T-helper 1 cell treated with Interleukin-12 subunit alpha and Interleukin-12 subunit beta and Interleukin-4 antibody, amounts not matched to agents 30 μg/mL and 1 μg/mL, for 36 hours (primary cell): Measurements from ENCODE around the gene ADAMTS16.

Experiments used
- H3K27ac Mint-ChIP-seq: one replicate; pipeline ENCODE4 v1.8.0; 2021; ENCODE audit warnings: mild to moderate bottlenecking, mixed read lengths
- H3K27me3 Mint-ChIP-seq: one replicate; pipeline ENCODE4 v1.8.0; 2021; ENCODE audit warnings: low read depth, mixed read lengths
- H3K36me3 Mint-ChIP-seq: one replicate; pipeline ENCODE4 v1.8.0; 2021; ENCODE audit warnings: low read depth, mixed read lengths
- H3K4me1 Mint-ChIP-seq: one replicate; pipeline ENCODE4 v1.8.0; 2021; ENCODE audit warnings: low read depth, mixed read lengths
- H3K4me3 Mint-ChIP-seq: one replicate; pipeline ENCODE4 v1.8.0; 2021; ENCODE audit warnings: mild to moderate bottlenecking, moderate library complexity, mixed read lengths
- H3K9me3 Mint-ChIP-seq: one replicate; pipeline ENCODE4 v1.8.0; 2021; ENCODE audit warnings: mixed read lengths

Gene ADAMTS16

GRCh38 chr5:5155617-5156016 is 15.5 kb downstream of the ADAMTS16 start:
- peaks cover 4% of the 10 kb centered on the region for H3K9me3 Mint-ChIP-seq
- no peaks in the 10 kb centered on the region for H3K36me3 Mint-ChIP-seq
- no peak overlapping the region for H3K27ac Mint-ChIP-seq
- H3K4me3 Mint-ChIP-seq: no peak overlapping the region
- peaks cover 2% of the 10 kb centered on the region for H3K4me1 Mint-ChIP-seq
- no peaks in the 10 kb centered on the region for H3K27me3 Mint-ChIP-seq

GRCh38 chr5:5156471-5157082 is 16.4 kb downstream of the ADAMTS16 start:
- peaks cover 4% of the 10 kb centered on the region for H3K9me3 Mint-ChIP-seq
- no peak overlapping the region for H3K27ac Mint-ChIP-seq
- H3K27me3 Mint-ChIP-seq: no peaks in the 10 kb centered on the region
- peaks cover 2% of the 10 kb centered on the region for H3K4me1 Mint-ChIP-seq
- H3K36me3 Mint-ChIP-seq: no peaks in the 10 kb centered on the region
- no peak overlapping the region for H3K4me3 Mint-ChIP-seq

GRCh38 chr5:5158472-5158895 is 18.4 kb downstream of the ADAMTS16 start:
- H3K9me3 Mint-ChIP-seq: peaks cover 4% of the 10 kb centered on the region
- no peak overlapping the region for H3K4me3 Mint-ChIP-seq
- no peaks in the 10 kb centered on the region for H3K36me3 Mint-ChIP-seq
- H3K4me1 Mint-ChIP-seq: peaks cover 2% of the 10 kb centered on the region
- no peak overlapping the region for H3K27ac Mint-ChIP-seq
- no peaks in the 10 kb centered on the region for H3K27me3 Mint-ChIP-seq

GRCh38 chr5:5159282-5160103 is 19.4 kb downstream of the ADAMTS16 start:
- H3K27me3 Mint-ChIP-seq: no peaks in the 10 kb centered on the region
- peaks cover 2% of the 10 kb centered on the region for H3K4me1 Mint-ChIP-seq
- peaks cover 4% of the 10 kb centered on the region for H3K9me3 Mint-ChIP-seq
- H3K4me3 Mint-ChIP-seq: no peak overlapping the region
- no peak overlapping the region for H3K27ac Mint-ChIP-seq
- H3K36me3 Mint-ChIP-seq: no peaks in the 10 kb centered on the region

- Mint-ChIP-seq H3K27ac (no peak overlapping the region), H3K27me3 (no peaks in the 10 kb centered on the region), H3K9me3 (no peaks in the 10 kb centered on the region), H3K4me1 (no peaks in the 10 kb centered on the region), H3K4me3 (no peak overlapping the region), H3K36me3 (no peaks in the 10 kb centered on the region)
Observed at GRCh38 chr5:5164163-5164562, 24.0 kb downstream of the ADAMTS16 start.

- Mint-ChIP-seq H3K4me1 (no peaks in the 10 kb centered on the region), H3K36me3 (no peaks in the 10 kb centered on the region), H3K27me3 (no peaks in the 10 kb centered on the region), H3K9me3 (no peaks in the 10 kb centered on the region), H3K4me3 (no peak overlapping the region), H3K27ac (no peak overlapping the region)
Observed at GRCh38 chr5:5165541-5166002, 25.4 kb downstream of the ADAMTS16 start.

GRCh38 chr5:5169466-5169865 is 29.3 kb downstream of the ADAMTS16 start:
- Mint-ChIP-seq H3K27me3 (no peaks in the 10 kb centered on the region), H3K27ac (no peak overlapping the region), H3K4me1 (no peaks in the 10 kb centered on the region), H3K9me3 (no peaks in the 10 kb centered on the region), H3K36me3 (no peaks in the 10 kb centered on the region), H3K4me3 (no peak overlapping the region)

- Mint-ChIP-seq H3K9me3 (no peaks in the 10 kb centered on the region), H3K4me3 (no peak overlapping the region), H3K27ac (no peak overlapping the region), H3K27me3 (peaks cover 3% of the 10 kb centered on the region), H3K36me3 (no peaks in the 10 kb centered on the region), H3K4me1 (no peaks in the 10 kb centered on the region)
Observed at GRCh38 chr5:5178136-5178535, 38.0 kb downstream of the ADAMTS16 start.

- Mint-ChIP-seq H3K4me1 (no peaks in the 10 kb centered on the region), H3K4me3 (no peak overlapping the region), H3K27ac (no peak overlapping the region), H3K27me3 (peaks cover 3% of the 10 kb centered on the region), H3K9me3 (no peaks in the 10 kb centered on the region), H3K36me3 (no peaks in the 10 kb centered on the region)
Observed at GRCh38 chr5:5178580-5178979, 38.5 kb downstream of the ADAMTS16 start.

GRCh38 chr5:5179079-5179478 is 38.9 kb downstream of the ADAMTS16 start:
- Mint-ChIP-seq H3K27me3 (peaks cover 3% of the 10 kb centered on the region), H3K4me3 (no peak overlapping the region), H3K36me3 (no peaks in the 10 kb centered on the region), H3K4me1 (no peaks in the 10 kb centered on the region), H3K9me3 (no peaks in the 10 kb centered on the region), H3K27ac (no peak overlapping the region)

- H3K9me3 Mint-ChIP-seq: no peaks in the 10 kb centered on the region
- H3K27ac Mint-ChIP-seq: no peak overlapping the region
- no peaks in the 10 kb centered on the region for H3K4me1 Mint-ChIP-seq
- peaks cover 3% of the 10 kb centered on the region for H3K27me3 Mint-ChIP-seq
- H3K4me3 Mint-ChIP-seq: no peak overlapping the region
- H3K36me3 Mint-ChIP-seq: no peaks in the 10 kb centered on the region
Observed at GRCh38 chr5:5179597-5179996, 39.5 kb downstream of the ADAMTS16 start.

- Mint-ChIP-seq H3K27ac (no peak overlapping the region), H3K4me3 (no peak overlapping the region), H3K27me3 (peaks cover 3% of the 10 kb centered on the region), H3K36me3 (no peaks in the 10 kb centered on the region), H3K9me3 (no peaks in the 10 kb centered on the region), H3K4me1 (no peaks in the 10 kb centered on the region)
Observed at GRCh38 chr5:5181650-5182324, 41.7 kb downstream of the ADAMTS16 start.

GRCh38 chr5:5182508-5183188 is 42.5 kb downstream of the ADAMTS16 start:
- Mint-ChIP-seq H3K4me3 (no peak overlapping the region), H3K27me3 (peaks cover 3% of the 10 kb centered on the region), H3K36me3 (no peaks in the 10 kb centered on the region)

GRCh38 chr5:5183189-5183699 is 43.1 kb downstream of the ADAMTS16 start:
- H3K36me3 Mint-ChIP-seq: no peaks in the 10 kb centered on the region
- H3K9me3 Mint-ChIP-seq: no peaks in the 10 kb centered on the region
- H3K27me3 Mint-ChIP-seq: peaks cover 3% of the 10 kb centered on the region
- no peak overlapping the region for H3K27ac Mint-ChIP-seq
- H3K4me3 Mint-ChIP-seq: no peak overlapping the region
- H3K4me1 Mint-ChIP-seq: no peaks in the 10 kb centered on the region

More at GRCh38 chr5:5182508-5183188, 42.5 kb downstream of the ADAMTS16 start:
- no peaks in the 10 kb centered on the region for H3K4me1 Mint-ChIP-seq
- no peaks in the 10 kb centered on the region for H3K9me3 Mint-ChIP-seq
- H3K27ac Mint-ChIP-seq: no peak overlapping the region
